Measurements from ENCODE around the gene CEP20.

The CEP20 gene

GRCh38 chr16:15897121-15897780 lies 8.8 kb upstream of the CEP20 start:
- no peak for DNase-seq

- no peak for DNase-seq
Measured at GRCh38 chr16:15894571-15895374, 6.4 kb upstream of the CEP20 start.

- no peak for DNase-seq
Measured at GRCh38 chr16:15891508-15891907, 3.1 kb upstream of the CEP20 start.

- no peak for DNase-seq
Measured at GRCh38 chr16:15887283-15887682, 1.1 kb downstream of the CEP20 start.

GRCh38 chr16:15886078-15886477 lies 2.3 kb downstream of the CEP20 start:
- no peak for DNase-seq

- DNase-seq: no peak
Measured at GRCh38 chr16:15885560-15886001, 2.8 kb downstream of the CEP20 start.

GRCh38 chr16:15882563-15882962 lies 5.8 kb downstream of the CEP20 start:
- DNase-seq: no peak

GRCh38 chr16:15881794-15882379 lies 6.5 kb downstream of the CEP20 start:
- no peak for DNase-seq

GRCh38 chr16:15880434-15881308 lies 7.7 kb downstream of the CEP20 start:
- no peak for DNase-seq

GRCh38 chr16:15879255-15879811 lies 9.1 kb downstream of the CEP20 start:
- DNase-seq: no peak

- no peak for DNase-seq
Measured at GRCh38 chr16:15876503-15876902, 11.9 kb downstream of the CEP20 start.

- no peak for DNase-seq
Measured at GRCh38 chr16:15874745-15875314, 13.6 kb downstream of the CEP20 start.

GRCh38 chr16:15873737-15874136 lies 14.7 kb downstream of the CEP20 start:
- DNase-seq: no peak

GRCh38 chr16:15873301-15873700 lies 15.1 kb downstream of the CEP20 start:
- no peak for DNase-seq

- no peak for DNase-seq
Measured at GRCh38 chr16:15870011-15870410, 18.4 kb downstream of the CEP20 start.

GRCh38 chr16:15866451-15866850 lies 22.0 kb downstream of the CEP20 start:
- no peak for DNase-seq

GRCh38 chr16:15865742-15866141 lies 22.7 kb downstream of the CEP20 start:
- no peak for DNase-seq

GRCh38 chr16:15864939-15865338 lies 23.5 kb downstream of the CEP20 start:
- no peak for DNase-seq

GRCh38 chr16:15861996-15862395 lies 26.4 kb downstream of the CEP20 start:
- DNase-seq: no peak

GRCh38 chr16:15858921-15859668 lies 29.3 kb downstream of the CEP20 start:
- no peak for DNase-seq

- no peak for DNase-seq
Measured at GRCh38 chr16:15857724-15858560, 30.5 kb downstream of the CEP20 start.

Measured in stimulated activated naive CD4-positive, alpha-beta T cell (primary cell).